ENCODE measurements around the gene OPCML.
"Not testable (repeated sequence)": the region's sequence is repeated elsewhere in the genome, so short reads cannot be mapped to it uniquely, and the experiment has no call there.

The OPCML gene

GRCh38 chr11:132396318-132396717 is 1136.0 kb downstream of the OPCML start:
- peaks cover 9% of the 10 kb centered on the region for H3K9me3 Mint-ChIP-seq
- H3K4me1 Mint-ChIP-seq, result no peaks in the 10 kb centered on the region
- no peaks in the 10 kb centered on the region for H3K27me3 Mint-ChIP-seq (ENCODE audit: low read depth)
- no peak overlapping the region for H3K4me3 Mint-ChIP-seq
- TF ChIP-seq CTCF (IDR thresholded peaks at IDR 0.05; ENCODE audit: unreplicated experiment in 3 of 3), result no peak
- no peaks in the 10 kb centered on the region for H3K36me3 Mint-ChIP-seq (ENCODE audit: low read depth)
- no peak overlapping the region for H3K27ac Mint-ChIP-seq

GRCh38 chr11:132395434-132395833 is 1136.9 kb downstream of the OPCML start:
- H3K4me3 Mint-ChIP-seq, result no peak overlapping the region
- no peak for TF ChIP-seq CTCF (IDR thresholded peaks at IDR 0.05; ENCODE audit: unreplicated experiment in 3 of 3)
- H3K36me3 Mint-ChIP-seq (ENCODE audit: low read depth), result no peaks in the 10 kb centered on the region
- no peaks in the 10 kb centered on the region for H3K4me1 Mint-ChIP-seq
- peaks cover 12% of the 10 kb centered on the region for H3K9me3 Mint-ChIP-seq
- H3K27ac Mint-ChIP-seq, result no peak overlapping the region
- no peaks in the 10 kb centered on the region for H3K27me3 Mint-ChIP-seq (ENCODE audit: low read depth)

GRCh38 chr11:132379540-132379939 is 1152.8 kb downstream of the OPCML start:
- H3K36me3 Mint-ChIP-seq (ENCODE audit: low read depth), result peaks cover 4% of the 10 kb centered on the region
- no peak for TF ChIP-seq CTCF (IDR thresholded peaks at IDR 0.05; ENCODE audit: unreplicated experiment in 3 of 3)
- no peaks in the 10 kb centered on the region for H3K4me1 Mint-ChIP-seq
- peaks cover 12% of the 10 kb centered on the region for H3K27me3 Mint-ChIP-seq (ENCODE audit: low read depth)
- no peak overlapping the region for H3K4me3 Mint-ChIP-seq
- H3K27ac Mint-ChIP-seq, result no peak overlapping the region
- H3K9me3 Mint-ChIP-seq, result peaks cover 20% of the 10 kb centered on the region

- Mint-ChIP-seq H3K4me3 (no peak overlapping the region), H3K9me3 (peaks cover 2% of the 10 kb centered on the region)
- no peak for TF ChIP-seq CTCF (IDR thresholded peaks at IDR 0.05; ENCODE audit: unreplicated experiment in 3 of 3)
Observed at GRCh38 chr11:132373405-132374143, 1158.7 kb downstream of the OPCML start.

GRCh38 chr11:132370114-132370513 is 1162.2 kb downstream of the OPCML start:
- not testable (repeated sequence) for H3K9me3 Mint-ChIP-seq; H3K36me3 Mint-ChIP-seq (ENCODE audit: low read depth); H3K4me1 Mint-ChIP-seq; H3K27me3 Mint-ChIP-seq (ENCODE audit: low read depth); H3K4me3 Mint-ChIP-seq; H3K27ac Mint-ChIP-seq

More at GRCh38 chr11:132373405-132374143, 1158.7 kb downstream of the OPCML start:
- Mint-ChIP-seq H3K27me3 (ENCODE audit: low read depth) (peaks cover 7% of the 10 kb centered on the region), H3K27ac (no peak overlapping the region), H3K4me1 (no peaks in the 10 kb centered on the region), H3K36me3 (ENCODE audit: low read depth) (no peaks in the 10 kb centered on the region)

GRCh38 chr11:132367293-132367692 is 1165.0 kb downstream of the OPCML start:
- TF ChIP-seq CTCF (IDR thresholded peaks at IDR 0.05; ENCODE audit: unreplicated experiment in 3 of 3), result no peak
- peaks cover 7% of the 10 kb centered on the region for H3K27me3 Mint-ChIP-seq (ENCODE audit: low read depth)
- H3K36me3 Mint-ChIP-seq (ENCODE audit: low read depth), result no peaks in the 10 kb centered on the region
- H3K4me1 Mint-ChIP-seq, result no peaks in the 10 kb centered on the region
- H3K9me3 Mint-ChIP-seq, result peaks cover 5% of the 10 kb centered on the region
- H3K27ac Mint-ChIP-seq, result no peak overlapping the region
- H3K4me3 Mint-ChIP-seq, result no peak overlapping the region
